ENCODE measurements around the gene SCN1B.

SCN1B gene

GRCh38 chr19:35055715-35056179 is 25.5 kb downstream of the SCN1B start:
- Histone ChIP-seq H3K9me3 (ENCODE audit: control insufficient read depth, insufficient read depth, low read length) (no peaks in the 10 kb centered on the region), H3K4me3 (ENCODE audit: low read length) (no peak overlapping the region), H3K27ac (ENCODE audit: low read length) (no peak overlapping the region), H3K4me1 (ENCODE audit: control insufficient read depth, insufficient read depth, low read length) (no peaks in the 10 kb centered on the region; the same call in 1 of the 2 replicates), H3K27me3 (ENCODE audit: control insufficient read depth, insufficient read depth, low read length) (no peaks in the 10 kb centered on the region), H3K36me3 (ENCODE audit: control insufficient read depth, insufficient read depth, low read length) (no peaks in the 10 kb centered on the region; the same call in 1 of the 2 replicates)
- DNase-seq (ENCODE audit: low read depth, low spot score): peak; percentile 52
- WGBS (ENCODE audit: insufficient coverage, insufficient read length): no CpG with 5 or more reads among the region's 3 CpGs

- Histone ChIP-seq H3K36me3 (ENCODE audit: control insufficient read depth, insufficient read depth, low read length) (no peaks in the 10 kb centered on the region; the same call in 1 of the 2 replicates), H3K27me3 (ENCODE audit: control insufficient read depth, insufficient read depth, low read length) (no peaks in the 10 kb centered on the region), H3K27ac (ENCODE audit: low read length) (no peak overlapping the region), H3K4me1 (ENCODE audit: control insufficient read depth, insufficient read depth, low read length) (no peaks in the 10 kb centered on the region; the same call in 1 of the 2 replicates), H3K9me3 (ENCODE audit: control insufficient read depth, insufficient read depth, low read length) (no peaks in the 10 kb centered on the region), H3K4me3 (ENCODE audit: low read length) (no peak overlapping the region)
- no CpG with 5 or more reads among the region's 6 CpGs for WGBS (ENCODE audit: insufficient coverage, insufficient read length)
- DNase-seq (ENCODE audit: low read depth, low spot score): no peak
Observed at GRCh38 chr19:35056513-35057063, 26.3 kb downstream of the SCN1B start.

DNA sequence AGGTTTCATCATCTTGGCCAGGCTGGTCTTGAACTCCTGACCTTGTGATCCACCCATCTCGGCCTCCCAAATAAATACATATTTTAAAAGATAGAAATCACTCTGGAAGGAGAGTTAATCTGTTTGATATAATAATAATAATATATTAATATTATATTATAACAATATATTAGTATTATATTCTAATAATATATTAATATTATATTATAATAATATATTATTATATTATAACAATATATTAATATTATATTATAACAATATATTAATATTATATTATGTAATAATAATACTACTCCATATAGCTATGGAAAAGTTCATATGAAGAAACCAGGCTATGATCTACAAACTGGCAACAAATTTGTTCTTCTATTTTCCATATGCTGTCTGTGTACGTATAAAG is 28.1 kb downstream of the SCN1B start:
- Histone ChIP-seq H3K9me3 (ENCODE audit: control insufficient read depth, insufficient read depth, low read length) (no peaks in the 10 kb centered on the region), H3K4me1 (ENCODE audit: control insufficient read depth, insufficient read depth, low read length) (no peaks in the 10 kb centered on the region; the same call in 1 of the 2 replicates), H3K4me3 (ENCODE audit: low read length) (no peak overlapping the region), H3K27me3 (ENCODE audit: control insufficient read depth, insufficient read depth, low read length) (no peaks in the 10 kb centered on the region), H3K27ac (ENCODE audit: low read length) (no peak overlapping the region), H3K36me3 (ENCODE audit: control insufficient read depth, insufficient read depth, low read length) (no peaks in the 10 kb centered on the region; the same call in 1 of the 2 replicates)
- WGBS (ENCODE audit: insufficient coverage, insufficient read length): no CpG with 5 or more reads among the region's 2 CpGs
- DNase-seq (ENCODE audit: low read depth, low spot score): no peak

DNA sequence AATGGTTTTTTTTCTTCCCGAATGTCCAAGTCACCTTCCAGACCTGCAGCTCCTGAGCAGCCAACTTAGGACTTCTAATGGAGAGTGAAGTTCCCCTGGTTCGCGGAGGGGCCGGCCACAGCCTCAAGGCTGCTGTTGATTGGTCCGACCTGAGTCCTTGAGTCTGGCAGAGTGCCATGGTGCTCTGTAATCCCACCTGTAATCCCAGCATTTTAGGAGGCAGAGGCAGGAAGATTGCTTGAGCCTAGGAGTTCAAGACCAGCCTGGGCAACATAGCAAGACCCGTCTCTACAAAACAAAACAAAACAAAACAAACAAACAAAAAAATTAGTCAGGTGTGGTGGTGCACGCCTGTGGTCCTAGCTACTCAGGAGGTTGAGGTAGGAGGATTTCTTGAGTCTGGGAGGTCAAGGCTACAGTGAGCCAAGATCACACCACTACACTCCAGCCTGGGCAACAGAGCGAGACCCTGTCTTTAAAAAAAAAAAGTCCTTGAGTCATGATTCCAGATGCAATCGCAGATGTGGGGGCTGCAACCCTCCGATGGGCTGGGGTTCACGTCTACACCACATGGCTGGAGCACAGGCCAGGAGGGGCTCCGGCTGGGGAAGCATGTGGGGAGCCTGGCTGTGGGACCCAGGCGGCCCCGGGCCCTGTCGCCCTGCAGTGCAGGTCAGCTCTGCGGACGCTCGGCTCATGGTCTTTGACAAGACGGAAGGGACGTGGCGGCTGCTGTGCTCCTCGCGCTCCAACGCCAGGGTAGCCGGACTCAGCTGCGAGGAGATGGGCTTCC is 28.9 kb downstream of the SCN1B start:
- no CpG with 5 or more reads among the region's 26 CpGs for WGBS (ENCODE audit: insufficient coverage, insufficient read length)
- no peak overlapping the region for H3K4me3 ChIP-seq (ENCODE audit: low read length)
- H3K27me3 ChIP-seq (ENCODE audit: control insufficient read depth, insufficient read depth, low read length): no peaks in the 10 kb centered on the region
- no peaks in the 10 kb centered on the region for H3K9me3 ChIP-seq (ENCODE audit: control insufficient read depth, insufficient read depth, low read length)
- no peak overlapping the region for H3K27ac ChIP-seq (ENCODE audit: low read length)
- DNase-seq (ENCODE audit: low read depth, low spot score): no peak
- no peaks in the 10 kb centered on the region; the same call in 1 of the 2 replicates for H3K36me3 ChIP-seq (ENCODE audit: control insufficient read depth, insufficient read depth, low read length)
- no peaks in the 10 kb centered on the region; the same call in 1 of the 2 replicates for H3K4me1 ChIP-seq (ENCODE audit: control insufficient read depth, insufficient read depth, low read length)

DNA sequence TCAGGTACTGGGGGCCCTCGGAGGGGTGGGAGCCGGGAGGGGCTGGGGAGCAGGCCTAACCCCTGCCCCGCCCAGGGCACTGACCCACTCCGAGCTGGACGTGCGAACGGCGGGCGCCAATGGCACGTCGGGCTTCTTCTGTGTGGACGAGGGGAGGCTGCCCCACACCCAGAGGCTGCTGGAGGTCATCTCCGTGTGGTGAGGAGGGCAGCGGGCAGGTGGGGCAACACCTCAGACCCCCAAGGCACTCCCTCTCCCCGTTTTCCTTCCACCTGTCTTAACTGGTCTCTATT is 29.5 kb downstream of the SCN1B start:
- WGBS (ENCODE audit: insufficient coverage, insufficient read length): no CpG with 5 or more reads among the region's 15 CpGs
- DNase-seq (ENCODE audit: low read depth, low spot score): no peak
- no peaks in the 10 kb centered on the region for H3K27me3 ChIP-seq (ENCODE audit: control insufficient read depth, insufficient read depth, low read length)

DNA sequence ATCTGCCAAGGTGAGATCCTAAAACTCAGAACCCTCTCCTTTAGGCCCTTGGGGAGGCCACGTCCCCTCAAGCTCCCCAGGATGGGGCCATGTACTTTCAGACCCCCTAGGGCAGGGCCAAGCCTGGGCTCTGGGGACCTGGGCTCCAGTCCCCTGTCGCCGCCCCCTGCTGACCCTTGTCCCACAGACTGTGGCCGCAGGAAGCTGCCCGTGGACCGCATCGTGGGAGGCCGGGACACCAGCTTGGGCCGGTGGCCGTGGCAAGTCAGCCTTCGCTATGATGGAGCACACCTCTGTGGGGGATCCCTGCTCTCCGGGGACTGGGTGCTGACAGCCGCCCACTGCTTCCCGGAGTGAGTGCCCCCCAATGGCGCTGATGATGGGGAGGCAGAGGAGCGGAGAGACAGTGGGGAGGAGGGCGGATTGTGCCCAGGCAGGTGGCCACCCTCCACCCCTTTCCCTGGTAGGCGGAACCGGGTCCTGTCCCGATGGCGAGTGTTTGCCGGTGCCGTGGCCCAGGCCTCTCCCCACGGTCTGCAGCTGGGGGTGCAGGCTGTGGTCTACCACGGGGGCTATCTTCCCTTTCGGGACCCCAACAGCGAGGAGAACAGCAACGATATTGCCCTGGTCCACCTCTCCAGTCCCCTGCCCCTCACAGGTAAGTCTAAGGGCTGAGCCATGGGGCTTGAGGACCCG is 30.0 kb downstream of the SCN1B start:
- no peaks in the 10 kb centered on the region; the same call in 1 of the 2 replicates for H3K4me1 ChIP-seq (ENCODE audit: control insufficient read depth, insufficient read depth, low read length)
- H3K36me3 ChIP-seq (ENCODE audit: control insufficient read depth, insufficient read depth, low read length): no peaks in the 10 kb centered on the region; the same call in 1 of the 2 replicates
- H3K4me3 ChIP-seq (ENCODE audit: low read length): no peak overlapping the region
- H3K9me3 ChIP-seq (ENCODE audit: control insufficient read depth, insufficient read depth, low read length): no peaks in the 10 kb centered on the region
- H3K27me3 ChIP-seq (ENCODE audit: control insufficient read depth, insufficient read depth, low read length): no peaks in the 10 kb centered on the region
- no CpG with 5 or more reads among the region's 29 CpGs for WGBS (ENCODE audit: insufficient coverage, insufficient read length)
- no peak for DNase-seq (ENCODE audit: low read depth, low spot score)
- no peak overlapping the region for H3K27ac ChIP-seq (ENCODE audit: low read length)

More for the DNA sequence above, 29.5 kb downstream of the SCN1B start:
- Histone ChIP-seq H3K4me3 (ENCODE audit: low read length) (no peak overlapping the region), H3K36me3 (ENCODE audit: control insufficient read depth, insufficient read depth, low read length) (no peaks in the 10 kb centered on the region; the same call in 1 of the 2 replicates), H3K27ac (ENCODE audit: low read length) (no peak overlapping the region), H3K4me1 (ENCODE audit: control insufficient read depth, insufficient read depth, low read length) (no peaks in the 10 kb centered on the region; the same call in 1 of the 2 replicates), H3K9me3 (ENCODE audit: control insufficient read depth, insufficient read depth, low read length) (no peaks in the 10 kb centered on the region)

DNA sequence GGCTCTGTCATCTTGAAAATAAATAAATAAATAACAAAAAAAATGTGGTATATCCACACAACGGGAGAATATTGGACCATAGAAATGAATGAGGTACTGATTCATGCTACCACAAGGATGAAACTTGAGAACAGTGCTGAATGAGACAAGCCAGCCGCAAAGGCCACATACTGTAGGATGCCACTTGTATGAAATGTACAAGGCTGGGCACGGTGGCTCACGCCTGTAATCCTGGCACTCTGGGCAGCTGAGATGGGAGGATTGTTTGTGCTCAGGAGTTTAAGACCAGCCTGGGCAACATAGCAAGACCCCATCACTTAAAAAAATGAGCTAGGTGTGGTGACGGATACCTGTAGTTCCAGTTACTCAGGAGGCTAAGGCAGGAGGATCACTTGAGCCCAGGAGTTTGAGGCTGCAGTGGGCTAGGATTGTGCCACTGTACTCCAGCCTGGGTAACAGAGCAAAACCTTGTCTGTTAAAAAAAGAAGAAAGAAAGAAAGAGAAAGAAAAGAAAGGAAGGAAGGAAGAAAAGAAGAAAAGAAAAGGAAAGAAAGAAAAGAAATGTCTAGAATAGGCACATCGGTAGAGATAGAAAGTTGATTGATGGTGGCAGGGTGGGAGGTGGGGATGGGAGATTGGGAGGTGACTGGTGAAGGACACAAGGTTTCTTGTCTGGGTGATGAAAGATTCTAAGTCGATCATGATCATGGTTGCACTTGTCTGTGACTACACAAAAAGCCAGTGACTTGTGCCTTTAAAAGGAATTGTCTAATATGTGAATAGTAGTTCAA is 31.5 kb downstream of the SCN1B start:
- DNase-seq (ENCODE audit: low read depth, low spot score): no peak
- H3K9me3 ChIP-seq (ENCODE audit: control insufficient read depth, insufficient read depth, low read length): no peaks in the 10 kb centered on the region
- H3K36me3 ChIP-seq (ENCODE audit: control insufficient read depth, insufficient read depth, low read length): no peaks in the 10 kb centered on the region; the same call in 1 of the 2 replicates
- H3K4me1 ChIP-seq (ENCODE audit: control insufficient read depth, insufficient read depth, low read length): no peaks in the 10 kb centered on the region; the same call in 1 of the 2 replicates
- no peak overlapping the region for H3K27ac ChIP-seq (ENCODE audit: low read length)
- WGBS (ENCODE audit: insufficient coverage, insufficient read length): 100% methylated on average over 1 of the region's 7 CpGs
- no peak overlapping the region for H3K4me3 ChIP-seq (ENCODE audit: low read length)
- no peaks in the 10 kb centered on the region for H3K27me3 ChIP-seq (ENCODE audit: control insufficient read depth, insufficient read depth, low read length)

GRCh38 chr19:35062942-35063341 is 32.7 kb downstream of the SCN1B start:
- Histone ChIP-seq H3K4me3 (ENCODE audit: low read length) (no peak overlapping the region), H3K27me3 (ENCODE audit: control insufficient read depth, insufficient read depth, low read length) (no peaks in the 10 kb centered on the region), H3K4me1 (ENCODE audit: control insufficient read depth, insufficient read depth, low read length) (no peaks in the 10 kb centered on the region; the same call in 1 of the 2 replicates), H3K27ac (ENCODE audit: low read length) (no peak overlapping the region), H3K9me3 (ENCODE audit: control insufficient read depth, insufficient read depth, low read length) (no peaks in the 10 kb centered on the region), H3K36me3 (ENCODE audit: control insufficient read depth, insufficient read depth, low read length) (no peaks in the 10 kb centered on the region; the same call in 1 of the 2 replicates)
- WGBS (ENCODE audit: insufficient coverage, insufficient read length): 100% methylated on average over 3 of the region's 7 CpGs
- no peak for DNase-seq (ENCODE audit: low read depth, low spot score)

DNA sequence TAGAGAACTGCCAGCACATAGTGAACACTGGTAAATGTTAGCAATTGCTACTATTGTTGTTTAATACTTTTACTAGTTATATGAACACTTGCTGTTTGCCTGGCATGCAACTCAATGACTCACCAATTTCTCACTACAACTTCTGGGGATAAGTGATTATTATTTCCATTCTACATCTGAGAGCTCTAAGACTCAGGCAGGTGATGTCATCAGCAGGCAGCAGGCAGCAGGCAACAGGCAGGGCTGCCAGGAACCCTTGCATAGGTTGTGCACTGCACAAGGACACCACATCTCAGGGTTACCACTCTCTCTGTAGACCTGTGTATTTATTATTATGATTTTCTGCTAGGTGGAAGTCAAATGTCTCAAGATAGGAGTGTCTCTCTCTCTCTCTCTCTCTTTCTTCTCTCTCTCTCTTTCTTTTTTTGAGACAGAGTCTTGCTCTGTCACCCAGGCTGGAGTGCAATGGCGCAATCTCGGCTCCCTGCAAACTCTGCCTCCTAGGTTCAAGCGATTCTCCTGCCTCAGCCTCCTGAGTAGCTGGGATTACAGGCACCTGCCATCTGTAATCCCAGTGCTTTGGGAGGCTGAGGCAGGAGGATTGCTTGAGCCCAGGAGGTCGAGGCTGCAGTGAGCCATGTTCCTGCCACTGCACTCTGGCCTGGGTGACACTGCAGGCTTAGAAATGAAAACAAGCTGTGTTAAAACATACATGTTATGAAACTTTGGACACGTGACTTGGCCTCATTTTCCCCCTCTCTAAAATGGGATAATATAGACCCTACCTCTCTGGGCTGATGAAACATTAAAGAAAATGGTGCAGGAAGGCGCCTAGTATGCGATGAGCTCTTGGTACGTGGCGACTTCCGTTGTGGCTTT is 33.9 kb downstream of the SCN1B start:
- Histone ChIP-seq H3K9me3 (ENCODE audit: control insufficient read depth, insufficient read depth, low read length) (no peaks in the 10 kb centered on the region), H3K27ac (ENCODE audit: low read length) (no peak overlapping the region), H3K4me3 (ENCODE audit: low read length) (no peak overlapping the region), H3K4me1 (ENCODE audit: control insufficient read depth, insufficient read depth, low read length) (peaks cover 2% of the 10 kb centered on the region), H3K27me3 (ENCODE audit: control insufficient read depth, insufficient read depth, low read length) (no peaks in the 10 kb centered on the region), H3K36me3 (ENCODE audit: control insufficient read depth, insufficient read depth, low read length) (no peaks in the 10 kb centered on the region; the same call in 1 of the 2 replicates)
- no peak for DNase-seq (ENCODE audit: low read depth, low spot score)
- WGBS (ENCODE audit: insufficient coverage, insufficient read length): no CpG with 5 or more reads among the region's 10 CpGs
